Esophagus squamous epithelium (tissue), 4 donors: ENCODE measurements around the gene TK2.
A peak's percentile ranks its signal among the peaks of the same experiment; 100 is the strongest.

Experiments used
- CTCF ChIP-seq, 6 experiments: fragments of 450-650 bp in 4 of 6; fragments of 200-600 bp in 2 of 6; sonication (generic) in 2 of 6; IDR thresholded peaks; one replicate each; pipeline ENCODE4 v1.5.1; 2016 to 2019; ENCODE audit warnings: antibody characterized with exemption in 6 of 6, mild to moderate bottlenecking in 4 of 6, moderate library complexity in 4 of 6
- POLR2A ChIP-seq, 4 donors: fragments of 450-650 bp; IDR thresholded peaks; one replicate each; pipeline ENCODE4 v1.6.1; 2017; ENCODE audit warnings: antibody characterized with exemption in 4 of 4, mild to moderate bottlenecking in 4 of 4, moderate library complexity in 3 of 4

- TF ChIP-seq CTCF (IDR thresholded peaks at IDR 0.05) (peak in 1 of 6 experiments; percentile 22), POLR2A (IDR thresholded peaks at IDR 0.05) (peak in 2 of 4 donors; percentile 54 to 55)
These were observed at the start of gene TK2 for GRCh38 chr16:66549284-66550131.
